HL-60/S4 treated with phorbol 12-myristate 13-acetate at 8.2 ng/mL for 4 days and 3 days (cell line): Measurements from ENCODE around the gene PLXDC2.

Experiments used
- in situ Hi-C: fragments of 300-500 bp; cut with MboI; formaldehyde crosslinking; loops from 2 replicates; pipeline ENCODE4 v1.15.0; 2022; ENCODE audit warnings: low sequenced_read_pairs

PLXDC2 gene

DNA sequence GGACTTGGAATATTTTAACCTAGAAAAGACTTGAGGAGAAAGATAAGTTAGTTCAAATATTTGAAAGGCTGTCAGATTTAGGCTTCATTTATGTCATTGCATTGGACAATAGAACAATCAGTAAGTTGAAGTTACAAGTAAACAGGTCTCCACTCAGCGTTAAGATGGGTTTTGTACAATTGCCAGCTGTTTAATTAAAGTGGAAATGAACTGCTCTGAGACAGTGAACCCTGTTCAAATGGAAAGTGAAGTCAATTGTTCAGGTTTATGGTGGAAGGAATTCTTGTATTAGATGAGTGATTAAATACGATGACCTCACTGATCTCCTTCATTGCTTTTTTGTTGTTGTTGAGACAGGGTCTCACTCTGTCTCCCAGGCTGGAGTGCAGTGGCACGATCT is 151.7 kb downstream of the PLXDC2 start:
- in situ Hi-C loops, result no loop called here

DNA sequence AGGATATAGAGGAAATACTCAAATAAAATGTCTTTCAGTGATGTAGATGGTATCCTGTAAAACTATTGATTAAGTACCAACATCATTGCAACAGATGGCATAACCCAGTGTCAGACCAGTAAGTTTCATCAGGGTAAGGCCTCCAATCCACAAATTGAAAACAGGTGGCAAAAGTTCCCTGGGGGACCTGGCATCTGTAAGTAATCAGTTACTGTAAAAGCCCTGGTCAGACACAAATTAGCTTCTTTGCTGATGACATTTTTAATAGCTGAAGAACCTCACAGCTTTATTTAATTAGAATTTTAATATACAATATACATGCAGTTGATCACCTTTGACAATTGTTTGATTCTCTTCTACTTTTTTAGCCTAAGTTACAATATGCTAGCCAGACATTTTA is 152.5 kb downstream of the PLXDC2 start:
- in situ Hi-C loops, result no loop called here

DNA sequence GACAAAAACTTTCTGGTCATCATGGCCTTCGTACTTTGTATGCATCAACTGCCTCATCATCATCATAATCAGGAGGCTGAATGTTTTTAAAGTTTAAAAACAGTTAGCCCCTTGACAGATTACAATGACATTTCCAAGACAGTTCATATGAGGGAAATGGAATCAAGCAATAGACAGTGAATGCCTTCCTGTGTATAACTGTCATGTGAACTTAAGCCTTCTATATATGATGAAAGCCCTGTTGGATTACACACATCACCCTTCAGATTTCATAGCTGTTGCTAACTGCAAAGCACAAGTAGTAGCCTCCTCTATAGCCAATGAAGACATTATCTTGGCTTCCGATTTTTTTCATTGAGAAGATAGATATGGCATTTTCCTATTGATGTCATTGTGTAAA is 154.0 kb downstream of the PLXDC2 start:
- in situ Hi-C loops, result no loop called here

DNA sequence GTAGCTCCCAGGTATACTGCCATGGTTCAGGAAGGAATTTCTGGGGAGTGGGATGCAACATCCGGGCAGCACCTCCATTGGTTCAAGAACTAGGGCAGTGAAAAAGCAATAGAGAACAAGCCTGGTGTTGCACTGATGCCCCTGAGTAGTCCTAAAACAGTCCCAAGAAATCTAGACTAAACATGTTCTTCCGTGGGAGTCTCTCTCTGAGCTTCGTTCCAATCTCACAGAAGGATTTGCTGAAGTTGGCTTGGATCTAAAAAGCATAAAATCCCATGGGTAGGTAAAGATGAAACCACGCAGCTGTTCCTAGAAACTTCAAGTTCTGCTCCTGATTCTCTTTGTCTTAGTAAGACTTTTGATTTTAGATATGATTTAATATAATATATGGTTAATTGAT is 154.5 kb downstream of the PLXDC2 start:
- in situ Hi-C loops, result no loop called here

DNA sequence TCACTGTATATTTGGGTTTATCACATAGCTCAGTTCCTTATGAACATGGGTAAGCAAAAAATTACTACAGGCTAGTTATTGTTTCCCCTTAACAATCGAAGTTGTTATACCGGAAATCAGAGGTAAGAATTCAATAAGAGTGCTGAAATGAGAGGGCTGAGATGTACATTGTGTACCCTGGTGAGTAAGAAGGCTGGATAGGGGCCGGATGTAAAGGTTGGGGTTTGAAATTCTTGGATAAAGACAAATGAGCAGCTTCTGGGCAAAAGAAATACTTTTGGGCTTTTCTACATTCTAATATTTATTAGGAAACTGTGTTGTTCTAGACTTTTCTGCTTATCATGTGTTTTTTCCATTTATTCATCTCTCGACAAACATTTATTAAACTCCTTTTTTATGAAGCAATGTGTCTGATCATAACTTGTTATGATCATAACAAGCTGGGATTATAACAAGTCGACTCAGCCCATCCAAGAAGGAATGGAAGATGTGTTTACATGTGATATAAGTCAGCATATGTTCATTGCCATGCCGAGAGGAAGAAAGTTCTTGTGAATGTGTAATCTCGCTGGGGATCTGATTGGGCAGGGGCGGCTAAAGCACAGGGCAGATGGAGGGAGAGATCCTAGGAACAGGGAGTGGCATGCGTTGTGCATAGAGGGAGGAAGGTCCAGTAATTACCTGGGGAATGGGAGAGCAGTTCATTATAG is 155.3 kb downstream of the PLXDC2 start:
- in situ Hi-C loops, result no loop called here

DNA sequence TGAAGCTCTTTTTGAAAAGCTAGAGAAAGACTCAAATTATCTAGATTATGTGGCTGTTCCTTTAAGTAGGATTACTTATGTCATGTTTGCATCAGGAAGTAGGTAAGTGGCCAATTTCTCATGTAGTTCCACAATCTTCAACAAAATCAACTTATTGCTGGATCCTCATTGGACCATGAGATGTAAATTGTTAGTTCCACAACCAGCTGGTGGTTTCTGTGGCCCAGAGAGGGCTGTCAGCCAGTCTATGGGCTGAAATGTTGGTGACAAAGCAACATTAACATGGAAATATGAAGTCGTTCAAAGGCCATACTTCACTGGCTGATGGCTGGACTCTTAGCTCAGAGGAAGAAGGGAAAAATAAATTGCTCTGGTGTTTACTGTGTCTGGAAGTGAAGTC is 157.9 kb downstream of the PLXDC2 start:
- in situ Hi-C loops, result no loop called here

DNA sequence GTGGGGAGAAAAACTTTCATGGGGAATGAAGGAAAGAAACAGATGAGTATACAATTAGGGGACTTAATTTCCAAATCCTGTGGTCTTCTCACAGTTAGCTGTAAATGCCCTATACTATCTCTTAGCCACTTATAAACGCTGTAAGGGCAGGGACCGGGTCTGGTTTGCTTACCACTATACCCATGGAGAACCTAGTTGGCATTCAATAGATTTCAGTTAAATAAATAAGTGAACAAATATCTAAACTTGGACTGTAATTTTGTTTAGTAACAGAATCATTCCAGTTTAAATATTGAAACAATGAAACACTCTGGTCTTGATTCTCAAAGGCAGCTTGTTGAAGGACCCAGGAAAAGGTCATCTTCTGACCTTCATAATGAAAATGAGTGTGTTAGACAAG is 158.3 kb downstream of the PLXDC2 start:
- in situ Hi-C loops, result no loop called here

DNA sequence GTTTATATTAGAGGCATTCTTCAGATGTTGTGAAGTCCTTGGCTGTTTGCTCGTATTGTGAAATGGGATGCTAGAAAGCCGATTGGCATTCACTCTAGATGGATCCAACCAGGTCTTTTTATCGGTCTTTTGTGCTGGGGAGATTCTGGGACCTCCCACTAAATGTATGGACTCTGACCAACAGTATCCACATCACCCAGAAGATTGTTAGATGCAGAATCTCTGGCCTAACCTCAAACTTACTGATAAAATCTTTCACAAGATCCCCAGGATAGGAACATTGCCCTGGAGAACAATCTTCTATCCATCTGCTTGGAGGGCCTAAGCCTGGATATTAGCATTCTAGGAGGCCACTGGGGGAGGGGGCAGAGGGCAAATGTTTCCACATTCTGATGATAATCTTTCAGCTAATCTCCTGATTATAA is 160.9 kb downstream of the PLXDC2 start:
- in situ Hi-C loops, result no loop called here

DNA sequence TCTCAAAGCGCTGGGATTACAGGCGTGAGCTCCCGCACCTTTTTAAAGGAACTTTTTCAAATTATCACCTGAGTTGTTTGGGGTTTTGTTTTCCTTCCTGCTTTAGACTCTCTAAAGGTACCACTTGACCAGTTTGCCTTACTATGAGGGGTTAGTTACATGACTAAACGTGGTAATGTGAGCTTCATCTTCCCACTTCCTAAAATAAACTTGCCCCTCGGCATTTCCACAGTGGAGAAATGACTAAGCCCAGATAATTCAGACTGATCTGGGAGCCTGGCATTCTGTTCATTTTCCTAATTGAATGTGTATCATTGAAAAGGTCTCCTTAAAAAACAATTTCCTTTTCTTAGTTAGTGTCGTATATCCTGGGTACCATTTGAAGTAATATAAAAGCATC is 163.4 kb downstream of the PLXDC2 start:
- in situ Hi-C loops, result no loop called here

DNA sequence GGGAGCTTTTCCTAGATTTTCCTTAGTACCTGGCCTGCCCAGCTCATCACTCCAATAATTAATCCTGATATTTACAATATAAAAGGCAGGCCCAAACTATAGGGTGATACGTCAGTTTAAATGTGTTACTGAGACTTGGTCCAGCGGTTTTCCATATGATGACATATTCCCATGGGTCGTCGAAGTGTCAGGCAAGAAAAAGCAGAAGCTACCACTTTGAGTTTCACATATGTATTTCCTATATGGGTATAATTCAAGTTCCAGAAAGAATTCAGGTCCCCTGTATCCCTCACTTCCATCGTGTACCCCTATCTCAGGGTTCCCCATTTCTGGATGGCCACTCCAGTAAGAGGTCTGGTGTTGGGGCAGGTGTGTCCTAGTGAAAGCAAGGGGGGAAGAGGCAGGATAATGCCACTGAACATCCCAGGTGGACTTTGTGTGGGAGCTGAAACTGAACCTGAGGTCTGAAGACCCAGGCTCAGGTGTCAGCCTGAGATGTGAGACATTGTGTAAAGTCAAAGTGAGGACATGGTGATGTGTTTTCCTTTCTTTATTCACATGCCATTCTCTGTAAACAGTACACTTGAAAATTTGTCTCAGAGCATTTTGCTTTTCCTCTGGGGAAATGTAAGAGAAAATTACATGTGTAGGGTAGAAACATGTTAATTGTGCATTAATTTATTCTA is 167.8 kb downstream of the PLXDC2 start:
- in situ Hi-C loops, result no loop called here

DNA sequence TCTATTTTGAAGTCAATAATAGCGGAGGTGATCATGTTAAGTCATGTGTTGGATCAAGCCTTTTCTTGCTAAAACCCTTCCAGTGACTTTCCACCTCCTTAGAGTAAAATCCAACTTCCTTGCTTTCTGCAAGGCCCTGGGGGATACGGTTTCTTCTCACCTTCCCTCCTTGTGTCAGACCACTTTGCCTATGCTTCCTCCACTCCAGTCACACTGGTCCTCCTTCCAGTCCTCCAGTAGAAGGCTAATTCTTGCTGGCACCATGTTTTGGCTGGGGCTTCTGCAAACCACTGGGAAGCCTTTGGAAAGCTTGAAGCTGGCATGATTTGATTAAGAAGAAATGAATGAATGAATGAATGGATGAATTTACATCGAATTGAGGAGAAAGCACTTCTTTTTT is 169.5 kb downstream of the PLXDC2 start:
- in situ Hi-C loops, result no loop called here

DNA sequence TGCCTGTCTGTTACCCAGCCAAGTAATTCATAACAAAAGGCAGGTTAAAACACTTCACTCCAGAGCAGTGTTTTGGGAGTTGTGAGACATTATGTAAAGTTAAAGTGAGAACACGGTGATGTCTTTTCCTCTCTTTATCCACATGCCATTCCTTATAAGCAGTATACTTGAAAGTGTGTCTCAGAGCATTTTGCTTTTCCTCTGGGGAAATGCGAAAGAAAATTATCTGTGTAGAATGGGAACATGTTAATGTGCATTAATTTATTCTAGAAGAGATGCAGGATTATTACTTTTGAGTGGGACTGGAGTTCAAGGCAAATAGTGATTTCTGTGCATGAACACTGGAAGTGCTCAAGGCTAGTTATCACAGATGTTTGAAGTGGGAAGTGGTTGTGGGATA is 170.4 kb downstream of the PLXDC2 start:
- in situ Hi-C loops, result no loop called here

DNA sequence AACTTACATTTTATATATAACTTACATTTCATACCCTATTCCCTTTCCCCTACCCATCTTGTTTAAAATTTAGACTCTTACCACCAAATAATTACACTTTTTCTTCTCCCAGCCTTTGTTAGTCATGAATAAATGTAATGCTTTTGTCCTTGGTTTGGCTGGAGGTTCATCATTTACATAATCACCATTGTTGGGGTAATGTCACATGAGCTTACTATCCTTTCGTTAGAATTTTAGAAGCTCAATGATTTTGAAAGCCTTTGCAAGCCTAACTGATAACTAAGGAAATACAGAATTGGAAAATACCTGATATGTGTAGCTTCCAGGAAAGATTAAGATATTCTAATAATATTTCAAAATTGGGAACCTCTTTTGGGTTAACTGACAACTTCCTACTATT is 171.7 kb downstream of the PLXDC2 start:
- in situ Hi-C loops, result no loop called here

DNA sequence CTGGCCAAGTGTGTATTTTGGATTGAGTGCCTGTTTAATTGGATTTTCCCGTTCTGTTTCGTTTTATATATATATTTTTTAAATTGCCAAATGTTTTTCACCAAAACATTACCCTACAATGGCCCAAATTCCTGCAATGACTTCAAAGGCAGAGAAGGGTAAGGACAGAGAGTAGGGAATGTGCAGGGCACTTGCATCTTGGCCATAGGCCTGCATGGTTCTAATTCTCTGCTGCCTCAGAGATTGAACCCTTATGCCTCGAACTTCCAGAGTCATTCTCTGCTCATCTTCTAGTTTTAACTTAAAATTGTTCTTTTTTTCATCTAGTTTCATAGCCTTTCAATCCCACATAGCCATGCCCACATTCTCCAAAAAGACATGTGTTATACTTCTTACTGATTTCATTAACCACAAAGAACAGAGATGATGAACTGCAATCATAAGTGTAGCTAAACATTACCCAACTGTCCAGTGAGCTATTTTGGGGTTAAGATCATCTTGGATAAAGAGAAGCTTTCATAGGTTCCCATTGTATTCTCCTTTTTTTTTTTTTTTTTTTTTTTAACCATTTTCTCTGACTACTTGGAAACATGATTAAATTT is 177.6 kb downstream of the PLXDC2 start:
- in situ Hi-C loops, result no loop called here

DNA sequence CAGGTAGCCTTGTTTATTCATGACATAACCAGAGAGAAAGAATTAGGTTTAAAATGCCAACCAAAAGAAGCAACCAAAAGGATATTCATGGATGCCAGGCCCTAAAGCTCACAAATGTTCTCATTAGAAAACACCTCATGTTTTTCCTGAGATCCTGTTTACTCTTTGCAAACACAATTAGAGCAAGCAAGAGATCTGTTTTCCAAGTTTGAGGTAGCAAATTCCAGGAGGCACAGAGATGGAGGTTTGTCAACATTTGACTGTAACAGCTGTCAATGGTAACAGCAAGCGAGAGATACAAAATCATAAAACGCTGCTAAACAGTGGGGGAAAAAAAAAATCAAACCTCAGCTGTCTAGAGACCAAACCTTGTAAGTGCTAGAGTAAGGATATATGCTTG is 182.2 kb downstream of the PLXDC2 start:
- in situ Hi-C loops, result no loop called here

DNA sequence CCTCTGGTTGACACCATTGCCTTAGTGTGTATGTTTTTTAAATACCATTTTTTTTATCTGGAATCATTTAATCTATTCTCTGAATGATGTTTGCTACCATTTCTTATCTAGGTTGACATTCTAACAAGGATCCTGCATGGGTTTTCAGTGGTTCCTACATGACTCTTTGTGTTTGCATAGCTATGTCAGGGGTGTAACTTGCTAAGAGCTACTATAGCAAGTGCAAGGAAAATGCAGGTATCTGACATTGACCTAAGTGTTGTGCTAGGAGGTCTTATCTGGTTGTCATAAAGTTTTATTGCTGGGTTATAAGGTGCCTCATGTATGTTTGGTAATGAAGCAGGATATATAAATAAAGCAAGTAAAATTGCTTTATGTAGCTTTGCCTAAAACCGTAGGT is 183.2 kb downstream of the PLXDC2 start:
- in situ Hi-C loops, result no loop called here

DNA sequence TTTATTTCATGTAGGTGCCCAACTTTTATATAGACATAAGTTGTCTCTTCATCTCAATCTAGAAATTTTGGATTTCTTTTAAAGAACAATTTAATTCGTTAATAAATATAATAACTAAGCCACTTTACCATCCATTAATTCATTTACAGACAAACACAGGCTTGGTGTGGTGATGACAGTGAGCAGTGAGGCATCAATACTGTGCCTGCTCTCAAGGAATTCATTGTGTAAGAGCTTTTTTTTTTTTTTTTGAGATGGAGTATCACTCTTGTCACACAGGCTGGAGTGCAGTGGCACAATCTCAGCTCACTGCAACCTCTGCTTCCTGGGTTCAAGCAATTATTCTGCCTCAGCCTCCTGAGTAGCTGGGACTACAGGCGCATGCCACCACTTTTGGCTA is 185.8 kb downstream of the PLXDC2 start:
- in situ Hi-C loops, result loop anchor here (10.0 kb wide), 1 partner anchor 177 kb away; no protein-coding TSS in a partner anchor

DNA sequence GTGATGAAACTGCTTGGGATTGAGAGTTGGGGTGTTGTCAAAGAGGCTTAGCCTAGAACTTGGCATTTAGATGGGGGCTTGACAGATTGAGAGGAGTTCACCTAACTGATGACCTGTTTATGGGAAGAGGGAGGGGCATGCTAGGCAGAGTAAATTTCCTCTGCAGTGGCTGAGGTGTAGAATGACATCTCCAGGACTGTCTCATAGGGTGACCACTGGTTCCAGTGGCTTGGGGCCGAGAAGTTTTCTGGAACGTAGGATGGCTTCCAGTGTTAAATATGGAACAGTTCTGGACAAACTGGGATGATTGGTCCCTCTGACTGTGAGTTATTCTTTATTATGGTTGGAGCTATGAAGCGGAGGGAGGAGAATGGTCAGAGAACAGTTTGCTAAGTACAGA is 186.4 kb downstream of the PLXDC2 start:
- in situ Hi-C loops, result loop anchor here (10.0 kb wide), 1 partner anchor 178 kb away; no protein-coding TSS in a partner anchor

DNA sequence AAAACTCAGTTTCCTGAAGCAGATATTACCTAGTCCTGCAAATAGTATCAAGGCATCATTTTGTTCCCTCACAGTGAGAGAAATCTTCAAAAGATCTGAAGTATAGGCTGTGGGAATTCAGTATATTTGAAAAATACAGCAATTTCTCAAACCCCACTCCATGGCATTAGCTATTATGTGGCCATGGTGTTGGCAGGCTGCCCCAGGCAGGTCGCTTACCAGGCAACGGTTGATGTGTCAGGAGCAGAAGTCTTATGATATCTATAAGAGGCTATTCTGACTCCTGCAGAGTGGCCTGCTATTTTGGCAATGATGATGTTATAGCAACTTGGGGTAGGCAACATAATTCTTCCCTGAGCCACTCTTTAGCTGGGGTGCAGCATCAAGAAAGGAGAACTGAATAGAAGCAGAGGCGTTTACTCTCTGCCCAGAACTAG is 187.9 kb downstream of the PLXDC2 start:
- in situ Hi-C loops, result loop anchor here (10.0 kb wide), 1 partner anchor 179 kb away; no protein-coding TSS in a partner anchor

DNA sequence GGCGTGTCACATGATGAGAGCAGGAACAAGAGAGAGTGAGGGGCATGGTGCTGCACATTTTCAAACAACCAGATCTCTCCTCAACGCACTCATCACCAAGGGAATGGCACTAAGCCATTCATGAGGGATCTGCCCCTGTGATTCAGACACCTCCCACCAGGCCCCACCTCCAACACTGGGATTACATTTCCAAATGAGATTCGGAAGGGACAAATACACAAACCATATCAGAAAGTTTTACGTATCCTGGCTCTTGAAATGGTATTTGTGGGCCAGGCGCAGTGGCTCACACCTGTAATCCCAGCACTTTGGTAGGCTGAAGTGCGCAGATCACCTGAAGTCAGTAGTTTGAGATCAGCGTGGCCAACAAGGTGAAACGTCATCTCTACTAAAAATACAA is 189.4 kb downstream of the PLXDC2 start:
- in situ Hi-C loops, result loop anchor here (10.0 kb wide), 1 partner anchor 181 kb away; no protein-coding TSS in a partner anchor

DNA sequence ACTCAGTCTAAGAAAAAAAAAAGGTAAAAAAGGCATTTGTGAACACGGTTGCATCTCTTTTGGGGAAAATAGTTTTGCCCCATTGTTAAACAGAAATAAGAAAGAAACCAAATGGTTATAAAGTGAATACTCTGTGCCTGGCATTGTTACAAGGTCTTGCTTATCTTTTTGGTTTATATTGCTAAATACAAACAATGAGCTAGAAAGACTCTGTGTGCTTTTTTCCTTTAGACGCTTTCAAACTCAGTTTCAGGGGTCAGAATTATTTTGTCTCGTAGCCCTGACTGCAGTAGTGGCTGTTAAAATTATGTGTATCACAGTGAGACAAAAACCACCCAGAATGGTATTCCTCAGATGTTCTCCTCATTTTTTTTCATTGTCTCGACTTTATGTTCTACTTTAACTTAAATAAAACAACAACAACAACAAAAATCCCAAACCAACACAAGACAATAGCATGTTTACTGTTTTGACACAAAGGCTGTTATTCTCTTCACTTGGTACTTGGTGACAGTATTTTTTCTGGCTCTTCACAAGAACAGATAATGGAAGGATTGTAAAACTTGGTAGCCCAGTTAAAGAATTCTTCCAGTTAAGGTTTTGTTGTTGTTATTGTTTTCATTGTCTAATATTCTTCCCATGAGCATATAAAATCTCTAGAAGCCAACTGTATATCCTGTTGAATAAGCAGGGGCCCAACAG is 190.1 kb downstream of the PLXDC2 start:
- in situ Hi-C loops, result loop anchor here (10.0 kb wide), 1 partner anchor 182 kb away; no protein-coding TSS in a partner anchor
